KG1 (cell line): ENCODE results near the gene RBMX2.

Experiments
- DNase-seq: peaks from one replicate; lab custom pipeline; 2025; lab: John Stamatoyannopoulos, UW

Gene RBMX2

GRCh38 chrX:130446974-130447373 lies 45.2 kb downstream of the RBMX2 start:
- DNase-seq, result no peak
